Spleen (tissue), 11 donors: Measurements from ENCODE around the gene BASP1. TPM values are rescaled to one million over a fixed set of nuclear protein-coding genes. Genes with fewer than 3 reads are reported as not detected.

Experiments
- DNase-seq: peaks from one replicate; pipeline ENCODE4 v3.0.0-alpha.2; 2020
- H3K27ac ChIP-seq, 8 donors: fragments of 200-600 bp; sonication (generic) in 7 of 8; 1 replicate in 4 of 8; 2 replicates in 4 of 8; pipeline versions ENCODE4 v1.5.0 to v1.8.0; 2016 to 2021; ENCODE audit warnings: inconsistent platforms in 4 of 8, mild to moderate bottlenecking in 4 of 8, moderate library complexity in 1 of 8
- H3K27me3 ChIP-seq, 7 donors: fragments of 200-600 bp; sonication (generic) in 6 of 7; replicated peaks in 1 of 7; 1 replicate in 4 of 7; 2 replicates in 3 of 7; pipeline versions ENCODE4 v1.5.0 to v1.8.0; 2016 to 2021; ENCODE audit warnings: inconsistent platforms in 3 of 7, mild to moderate bottlenecking in 1 of 7
- H3K36me3 ChIP-seq, 6 donors: fragments of 200-600 bp; sonication (generic) in 5 of 6; 1 replicate in 4 of 6; 2 replicates in 2 of 6; pipeline versions ENCODE4 v1.5.0 to v1.8.0; 2016 to 2021; ENCODE audit warnings: inconsistent platforms in 2 of 6
- H3K4me1 ChIP-seq, 6 donors: fragments of 200-600 bp; sonication (generic) in 5 of 6; 1 replicate in 3 of 6; 2 replicates in 3 of 6; pipeline versions ENCODE4 v1.5.0 to v1.8.0; 2016 to 2021; ENCODE audit warnings: inconsistent platforms in 3 of 6
- H3K4me3 ChIP-seq, 8 donors: fragments of 200-600 bp; sonication (generic) in 7 of 8; 1 replicate in 4 of 8; 2 replicates in 4 of 8; pipeline versions ENCODE4 v1.5.0 to v1.8.0; 2016 to 2021; ENCODE audit warnings: inconsistent platforms in 4 of 8, mild to moderate bottlenecking in 4 of 8, moderate library complexity in 2 of 8
- H3K9me3 ChIP-seq, 8 donors: fragments of 200-600 bp; sonication (generic) in 7 of 8; 1 replicate in 4 of 8; 2 replicates in 4 of 8; pipeline versions ENCODE4 v1.5.0 to v1.8.0; 2016 to 2021; ENCODE audit warnings: inconsistent platforms in 4 of 8
- POLR2A ChIP-seq, 3 donors: fragments of 450-650 bp; IDR thresholded peaks; one replicate each; pipeline ENCODE4 v1.5.1; 2017; ENCODE audit warnings: antibody characterized with exemption in 3 of 3, mild to moderate bottlenecking in 1 of 3
- POLR2AphosphoS5 ChIP-seq, 3 donors: sonication (generic); formaldehyde crosslinking; IDR thresholded peaks; one replicate each; pipeline ENCODE4 v1.5.1; 2017; ENCODE audit warnings: antibody characterized with exemption in 3 of 3
- WGBS, 5 donors: extraction: QIAGEN DNeasy Blood & Tissue Kit in 3 of 5; methylation state at CpG; one replicate each; pipeline versions ENCODE4 v1.1.5 to v1.1.7; 2013 to 2018; 5-methylcytosine and 5-hydroxymethylcytosine counted together
- intact Hi-C: fragments of 100-400 bp; cut with DNase I; formaldehyde crosslinking; loops from one replicate; pipeline ENCODE4 v1.15.0; 2023; ENCODE audit warnings: low total_unique reads
- polyA plus RNA-seq, 3 donors: library from polyadenylated mRNA; stranded (reverse); fragments of 200-250 nt; gene quantifications; one replicate each; pipeline ENCODE4 v1.2.1, GENCODE V29; 2013
- total RNA-seq, 7 donors: library from RNA; depleted of rRNA in 3 of 7; stranded (reverse); fragments of >200 nt in 3 of 7; fragmentation: NEBNext Ultra II Directional in 4 of 7; extraction: Animal tissue kit (Norgen Biotek cat#: 25700) in 4 of 7; gene quantifications; one replicate each; pipeline versions ENCODE4 v1.1.0 to v1.2.1, GENCODE V29; 2016 to 2021
- TF ChIP-seq, protein P1 (sequence below), 11 experiments: fragments of 200-600 bp in 7 of 11; fragments of 450-650 bp in 4 of 11; sonication (generic) in 4 of 11; IDR thresholded peaks in 8 of 11; conservative IDR thresholded peaks in 3 of 11; 1 replicate in 7 of 11; 2 replicates in 4 of 11; pipeline versions ENCODE4 v1.4.0 to v1.8.0; 2016 to 2021; ENCODE audit warnings: antibody characterized with exemption in 11 of 11, inconsistent platforms in 4 of 11, mild to moderate bottlenecking in 1 of 11
- donor health status: healthy with polysubstance abuse.
- donor health status: DM: no; HTN: no; CAD: no; lungs with moderate emphysema.
- donor health status: DM: no; HTN: no; CAD: no.
- donor health status: Bipolar disorder and iron deficiency.
- donor health status: healthy.
- donor health status: DM: no; HTN: no; CAD: no.
- donor health status: DM: yes; HTN: yes; CAD: no.

BASP1 gene
- total and polyA plus RNA-seq, 10 donors = 44.5 to 168 (median 102) TPM

DNA sequence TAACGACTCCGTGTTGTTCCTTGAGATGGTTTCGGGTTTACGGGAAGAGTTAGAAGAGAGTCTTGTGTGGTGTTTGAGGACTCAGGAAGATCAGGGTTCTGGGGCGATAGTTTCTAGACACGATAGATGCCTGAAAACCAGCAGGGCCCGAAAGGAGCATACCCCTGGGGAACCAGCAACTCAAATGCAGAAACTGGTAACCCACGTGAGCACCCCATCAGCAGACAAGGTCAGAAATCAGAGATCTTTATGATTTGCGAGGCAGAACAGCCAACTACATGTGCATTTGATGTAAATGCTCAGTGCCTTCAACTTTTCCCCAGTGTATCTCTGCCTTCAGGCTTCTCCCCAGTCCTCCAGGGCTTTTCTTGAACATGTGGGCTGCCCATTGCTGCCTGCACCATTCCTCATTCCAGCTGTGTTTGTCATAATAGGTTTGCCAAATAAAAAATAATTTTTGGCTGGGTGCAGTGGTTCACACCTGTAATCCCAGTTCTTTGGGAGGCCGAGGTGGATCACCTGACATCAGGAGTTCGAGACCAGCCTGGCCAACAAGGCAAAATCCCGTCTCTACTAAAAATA, 75.1 kb downstream of the BASP1 start:
- no peak overlapping the region for H3K27ac ChIP-seq
- H3K4me1 ChIP-seq = no peaks in the 10 kb centered on the region
- no peak for TF ChIP-seq POLR2AphosphoS5 (IDR thresholded peaks at IDR 0.05)
- no peak for TF ChIP-seq POLR2A (IDR thresholded peaks at IDR 0.05)
- TF ChIP-seq, protein P1, sequence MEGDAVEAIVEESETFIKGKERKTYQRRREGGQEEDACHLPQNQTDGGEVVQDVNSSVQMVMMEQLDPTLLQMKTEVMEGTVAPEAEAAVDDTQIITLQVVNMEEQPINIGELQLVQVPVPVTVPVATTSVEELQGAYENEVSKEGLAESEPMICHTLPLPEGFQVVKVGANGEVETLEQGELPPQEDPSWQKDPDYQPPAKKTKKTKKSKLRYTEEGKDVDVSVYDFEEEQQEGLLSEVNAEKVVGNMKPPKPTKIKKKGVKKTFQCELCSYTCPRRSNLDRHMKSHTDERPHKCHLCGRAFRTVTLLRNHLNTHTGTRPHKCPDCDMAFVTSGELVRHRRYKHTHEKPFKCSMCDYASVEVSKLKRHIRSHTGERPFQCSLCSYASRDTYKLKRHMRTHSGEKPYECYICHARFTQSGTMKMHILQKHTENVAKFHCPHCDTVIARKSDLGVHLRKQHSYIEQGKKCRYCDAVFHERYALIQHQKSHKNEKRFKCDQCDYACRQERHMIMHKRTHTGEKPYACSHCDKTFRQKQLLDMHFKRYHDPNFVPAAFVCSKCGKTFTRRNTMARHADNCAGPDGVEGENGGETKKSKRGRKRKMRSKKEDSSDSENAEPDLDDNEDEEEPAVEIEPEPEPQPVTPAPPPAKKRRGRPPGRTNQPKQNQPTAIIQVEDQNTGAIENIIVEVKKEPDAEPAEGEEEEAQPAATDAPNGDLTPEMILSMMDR (IDR thresholded peaks at IDR 0.05 in 8 of 11, conservative IDR thresholded peaks at IDR 0.05 in 3 of 11) = no peak
- H3K4me3 ChIP-seq = no peak overlapping the region
- peaks cover 0 to 4% (median 0%) of the 10 kb centered on the region in 8 donors for H3K9me3 ChIP-seq
- DNase-seq = no peak
- H3K27me3 ChIP-seq = no peaks in the 10 kb centered on the region
- intact Hi-C loops = no loop called here
- H3K36me3 ChIP-seq = no peaks in the 10 kb centered on the region
- WGBS, 5 donors = 89 to 93% (median 90%) methylated on average over 12 of the region's 12 CpGs

DNA sequence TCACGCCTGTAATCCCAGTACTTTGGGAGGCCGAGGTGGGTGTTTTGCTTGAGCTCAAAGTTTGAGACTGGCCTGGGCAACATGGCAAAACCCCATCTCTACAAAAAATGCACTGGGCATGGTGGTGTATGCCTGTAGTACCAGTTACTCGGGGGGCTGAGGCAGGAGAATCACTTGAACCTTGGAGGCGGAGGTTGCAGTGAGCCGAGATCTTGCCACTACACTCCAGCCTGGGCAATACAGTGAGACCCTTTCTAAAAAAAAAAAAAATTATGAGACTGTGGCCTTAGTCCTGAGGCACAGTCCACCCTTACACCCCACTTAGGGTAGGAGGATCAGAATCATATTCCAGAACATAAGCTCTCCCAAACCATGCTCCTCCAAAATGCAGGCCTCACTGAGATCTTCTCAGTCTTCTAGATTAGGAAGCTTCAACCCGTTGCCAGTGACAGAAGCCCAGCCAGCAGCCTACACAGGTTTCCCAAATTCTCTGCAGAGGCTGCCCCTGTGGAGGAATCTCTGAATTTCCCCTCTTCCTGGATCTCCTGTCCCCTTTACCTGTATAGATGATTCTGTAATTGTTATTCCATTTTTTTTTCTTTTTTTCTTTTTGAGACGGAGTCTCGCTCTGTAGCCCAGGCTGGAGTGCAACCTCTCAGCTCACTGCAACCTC, 77.3 kb downstream of the BASP1 start:
- H3K36me3 ChIP-seq = no peaks in the 10 kb centered on the region
- TF ChIP-seq, protein P1 (IDR thresholded peaks at IDR 0.05 in 8 of 11, conservative IDR thresholded peaks at IDR 0.05 in 3 of 11) = no peak
- TF ChIP-seq POLR2A (IDR thresholded peaks at IDR 0.05) = no peak
- TF ChIP-seq POLR2AphosphoS5 (IDR thresholded peaks at IDR 0.05) = no peak
- 89 to 94% (median 93%) methylated on average over 8 of the region's 8 CpGs for WGBS, 5 donors
- intact Hi-C loops = no loop called here
- no peaks in the 10 kb centered on the region for H3K27me3 ChIP-seq
- no peak for DNase-seq
- H3K9me3 ChIP-seq = no peaks in the 10 kb centered on the region
- H3K4me3 ChIP-seq = no peak overlapping the region
- H3K27ac ChIP-seq = no peak overlapping the region
- no peaks in the 10 kb centered on the region for H3K4me1 ChIP-seq

DNA sequence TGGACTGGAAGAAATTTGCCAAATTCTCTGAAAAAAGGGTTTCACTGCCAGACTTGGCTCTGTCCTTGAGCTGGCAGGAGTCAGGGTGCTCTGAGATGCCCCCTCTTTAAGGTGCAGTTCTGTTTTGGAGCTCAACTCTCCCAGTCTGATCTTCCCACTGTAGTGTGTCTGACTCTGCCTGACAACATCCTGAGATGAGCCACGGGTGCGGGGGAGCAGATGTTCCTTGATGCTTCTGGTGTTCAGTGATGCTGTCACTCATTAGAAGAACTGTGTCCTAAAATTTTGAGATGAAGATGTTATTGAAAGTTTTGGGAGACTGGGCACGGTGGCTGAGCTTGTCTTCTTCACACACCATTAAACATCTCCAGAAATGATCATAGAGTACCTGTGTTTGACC, 78.2 kb downstream of the BASP1 start:
- 74 to 88% (median 82%) methylated on average over 2 to 3 of the region's 3 CpGs for WGBS, 5 donors
- intact Hi-C loops = no loop called here
- no peak overlapping the region for H3K4me3 ChIP-seq
- no peak for DNase-seq
- no peaks in the 10 kb centered on the region for H3K9me3 ChIP-seq
- no peak overlapping the region for H3K27ac ChIP-seq
- no peaks in the 10 kb centered on the region for H3K36me3 ChIP-seq
- no peaks in the 10 kb centered on the region for H3K27me3 ChIP-seq
- no peaks in the 10 kb centered on the region for H3K4me1 ChIP-seq
- TF ChIP-seq POLR2A (IDR thresholded peaks at IDR 0.05) (no peak), POLR2AphosphoS5 (IDR thresholded peaks at IDR 0.05) (no peak)
- TF ChIP-seq, protein P1 (IDR thresholded peaks at IDR 0.05 in 8 of 11, conservative IDR thresholded peaks at IDR 0.05 in 3 of 11) = no peak

DNA sequence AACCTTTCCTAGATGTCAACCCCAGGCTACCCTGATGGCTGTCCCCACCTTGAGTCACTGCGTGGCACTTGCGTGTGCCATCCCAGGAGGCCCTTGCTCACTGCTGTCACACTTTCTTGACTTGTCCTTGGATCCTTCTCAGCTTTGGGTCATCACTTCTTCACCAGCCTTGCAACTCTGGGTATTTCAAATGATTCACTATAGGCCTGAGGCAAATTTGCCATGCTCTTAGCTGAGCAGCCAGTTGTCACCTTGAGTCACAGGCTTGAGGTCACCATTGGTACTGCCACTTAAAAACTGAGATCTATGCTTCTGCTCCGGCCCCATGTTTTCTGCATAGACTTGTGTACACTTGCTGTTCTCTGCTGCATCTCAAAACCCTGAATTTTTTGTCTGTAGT, 84.7 kb downstream of the BASP1 start:
- WGBS, 5 donors = 89 to 97% (median 95%) methylated on average over 3 of the region's 3 CpGs
- intact Hi-C loops = no loop called here
- H3K27ac ChIP-seq = no peak overlapping the region

More for the DNA sequence above, 84.7 kb downstream of the BASP1 start:
- no peak for DNase-seq
- no peak for TF ChIP-seq POLR2A (IDR thresholded peaks at IDR 0.05)
- no peak for TF ChIP-seq POLR2AphosphoS5 (IDR thresholded peaks at IDR 0.05)
- TF ChIP-seq, protein P1 (IDR thresholded peaks at IDR 0.05 in 8 of 11, conservative IDR thresholded peaks at IDR 0.05 in 3 of 11) = no peak
- no peaks in the 10 kb centered on the region for H3K36me3 ChIP-seq
- no peaks in the 10 kb centered on the region for H3K27me3 ChIP-seq
- H3K9me3 ChIP-seq = no peaks in the 10 kb centered on the region
- peaks cover 0 to 9% (median 0%) of the 10 kb centered on the region in 6 donors for H3K4me1 ChIP-seq
- no peak overlapping the region for H3K4me3 ChIP-seq
